AG04449 (cell line): ENCODE results near the gene P2RX4.

Source experiments
- CTCF ChIA-PET: fragments of 350-600 bp; formaldehyde crosslinking; extraction: SDS; loops from one replicate; lab custom pipeline; 2021; ENCODE audit warnings: antibody characterized with exemption; lab: Yijun Ruan, JAX
- POLR2A ChIA-PET: fragments of 400-600, 350-600 bp; formaldehyde crosslinking; extraction: SDS; loops from one replicate; lab custom pipeline; 2020; ENCODE audit warnings: antibody characterized with exemption, inconsistent platforms; lab: Yijun Ruan, JAX
- DNase-seq: peaks from one replicate; pipeline ENCODE4 v3.0.0-alpha.2; 2010; ENCODE audit warnings: low read depth, low spot score
- H3K4me3 ChIP-seq: 2 replicates; pipeline ENCODE4 v1.5.1; 2011; ENCODE audit warnings: low read depth, mild to moderate bottlenecking, control low read depth, low read length
- TF ChIP-seq, protein P1 (sequence below): IDR thresholded peaks from one replicate; pipeline ENCODE4 v1.5.1; 2011; ENCODE audit warnings: mild to moderate bottlenecking, moderate library complexity, low read length, control low read depth, inconsistent platforms; ENCODE audit not compliant: insufficient read depth; ENCODE audit errors: missing control alignments

The P2RX4 gene

DNA sequence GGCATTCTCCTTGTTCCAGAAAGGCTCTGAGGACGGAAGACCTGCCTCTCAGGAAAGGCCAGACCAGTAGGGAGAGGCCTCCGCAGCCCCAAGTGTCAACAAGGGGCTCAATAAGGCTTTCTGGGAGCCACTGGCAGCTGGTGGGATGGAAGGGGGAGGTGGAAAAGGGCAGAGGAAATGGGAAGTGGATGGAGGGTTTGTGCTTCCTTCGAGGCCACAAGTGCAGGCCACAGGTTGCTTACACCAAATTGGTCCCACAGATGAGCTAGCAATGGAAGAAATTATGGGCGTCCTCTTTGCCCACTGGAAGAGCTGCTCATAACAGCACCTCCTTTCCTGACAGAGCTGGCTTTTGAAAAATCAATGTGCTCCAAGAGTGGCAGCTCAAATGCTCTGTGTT is 28.2 kb downstream of the P2RX4 start:
- DNase-seq: no peak
- H3K4me3 ChIP-seq: no peak overlapping the region
- CTCF ChIA-PET: interaction anchor here (1.5 to 6.1 kb wide), 2 partner anchors 8 to 10 kb away, joined by 3 to 60 read pairs; no protein-coding TSS in a partner anchor
- POLR2A ChIA-PET: no interaction called here
- TF ChIP-seq, protein P1, sequence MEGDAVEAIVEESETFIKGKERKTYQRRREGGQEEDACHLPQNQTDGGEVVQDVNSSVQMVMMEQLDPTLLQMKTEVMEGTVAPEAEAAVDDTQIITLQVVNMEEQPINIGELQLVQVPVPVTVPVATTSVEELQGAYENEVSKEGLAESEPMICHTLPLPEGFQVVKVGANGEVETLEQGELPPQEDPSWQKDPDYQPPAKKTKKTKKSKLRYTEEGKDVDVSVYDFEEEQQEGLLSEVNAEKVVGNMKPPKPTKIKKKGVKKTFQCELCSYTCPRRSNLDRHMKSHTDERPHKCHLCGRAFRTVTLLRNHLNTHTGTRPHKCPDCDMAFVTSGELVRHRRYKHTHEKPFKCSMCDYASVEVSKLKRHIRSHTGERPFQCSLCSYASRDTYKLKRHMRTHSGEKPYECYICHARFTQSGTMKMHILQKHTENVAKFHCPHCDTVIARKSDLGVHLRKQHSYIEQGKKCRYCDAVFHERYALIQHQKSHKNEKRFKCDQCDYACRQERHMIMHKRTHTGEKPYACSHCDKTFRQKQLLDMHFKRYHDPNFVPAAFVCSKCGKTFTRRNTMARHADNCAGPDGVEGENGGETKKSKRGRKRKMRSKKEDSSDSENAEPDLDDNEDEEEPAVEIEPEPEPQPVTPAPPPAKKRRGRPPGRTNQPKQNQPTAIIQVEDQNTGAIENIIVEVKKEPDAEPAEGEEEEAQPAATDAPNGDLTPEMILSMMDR: no peak

DNA sequence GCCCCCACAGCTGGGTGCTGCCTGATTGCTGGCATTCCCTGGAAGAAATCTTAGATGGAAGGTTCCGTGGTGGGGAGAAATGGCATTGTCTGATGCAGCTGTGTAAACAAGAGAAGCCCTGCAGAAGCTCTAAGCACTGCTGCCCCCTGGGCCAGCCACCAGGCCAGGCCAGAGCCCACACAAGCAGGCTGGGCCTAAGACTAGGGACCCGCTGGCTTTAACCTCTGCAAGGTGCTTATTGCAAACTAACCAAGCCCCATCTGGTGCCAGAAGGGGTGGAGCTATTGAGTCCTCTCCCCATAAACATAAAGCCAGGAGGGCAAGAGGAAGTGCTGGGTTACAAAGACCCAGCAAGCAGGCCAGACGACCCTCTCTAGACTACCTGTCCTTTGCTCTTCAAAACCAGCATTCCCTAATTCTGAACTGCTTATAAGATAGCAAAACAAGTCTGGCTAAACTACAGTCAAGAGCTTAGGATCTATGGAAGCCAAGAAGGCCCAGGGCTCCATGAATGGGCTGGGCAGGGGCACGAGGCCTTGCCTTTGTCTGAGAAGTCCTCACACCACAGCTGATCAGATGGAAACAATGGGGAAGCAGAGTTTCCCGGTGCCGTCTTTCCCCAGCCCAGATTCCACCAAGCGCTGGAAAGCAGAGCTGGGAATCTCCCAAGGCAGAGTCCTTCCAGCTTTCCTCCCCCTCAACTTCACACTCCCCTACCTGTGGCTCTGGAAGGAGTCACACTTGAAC is 28.8 kb downstream of the P2RX4 start:
- H3K4me3 ChIP-seq: no peak overlapping the region
- POLR2A ChIA-PET: no interaction called here
- CTCF ChIA-PET: interaction anchor here (1.1 to 6.1 kb wide), 6 partner anchors 8 to 179 kb away, joined by 3 to 60 read pairs (median 4); no protein-coding TSS in a partner anchor
- TF ChIP-seq, protein P1: no peak
- DNase-seq: no peak

DNA sequence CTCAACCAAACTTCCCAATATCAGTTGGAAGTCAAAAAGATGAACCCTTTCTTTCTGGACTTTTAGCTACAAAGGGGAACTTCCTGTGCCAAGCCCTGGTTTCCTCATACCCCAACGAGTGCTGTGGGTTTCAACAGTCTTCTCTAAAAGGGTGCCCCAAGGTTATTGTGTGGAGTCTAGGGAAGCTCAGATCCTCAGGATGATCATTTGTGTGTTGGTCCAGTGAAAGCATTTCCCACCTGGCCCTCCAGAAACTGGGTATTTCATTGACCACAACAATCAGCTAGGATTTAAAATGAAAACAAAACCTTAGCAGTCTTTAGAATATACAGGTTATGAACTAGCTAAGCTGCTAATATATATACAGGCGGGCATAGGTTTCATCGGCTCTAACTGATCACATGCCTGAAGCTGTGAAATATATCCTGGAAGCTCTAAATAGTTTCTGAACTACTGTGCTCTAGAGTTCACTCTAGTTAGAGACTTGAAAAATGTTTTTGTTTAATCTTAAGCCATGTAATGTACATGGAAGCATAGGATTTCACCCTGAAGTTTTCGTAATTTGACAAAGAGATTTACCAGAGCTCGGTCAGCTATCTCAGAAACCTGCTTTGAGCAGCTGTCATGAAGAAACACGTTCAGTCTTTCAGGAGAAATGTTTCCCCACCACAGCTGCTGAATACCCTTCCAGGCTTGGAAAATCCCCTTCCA is 29.6 kb downstream of the P2RX4 start:
- DNase-seq: no peak
- POLR2A ChIA-PET: no interaction called here
- CTCF ChIA-PET: interaction anchor here (1.1 to 6.1 kb wide), 6 partner anchors 8 to 180 kb away, joined by 3 to 60 read pairs (median 4); no protein-coding TSS in a partner anchor

DNA sequence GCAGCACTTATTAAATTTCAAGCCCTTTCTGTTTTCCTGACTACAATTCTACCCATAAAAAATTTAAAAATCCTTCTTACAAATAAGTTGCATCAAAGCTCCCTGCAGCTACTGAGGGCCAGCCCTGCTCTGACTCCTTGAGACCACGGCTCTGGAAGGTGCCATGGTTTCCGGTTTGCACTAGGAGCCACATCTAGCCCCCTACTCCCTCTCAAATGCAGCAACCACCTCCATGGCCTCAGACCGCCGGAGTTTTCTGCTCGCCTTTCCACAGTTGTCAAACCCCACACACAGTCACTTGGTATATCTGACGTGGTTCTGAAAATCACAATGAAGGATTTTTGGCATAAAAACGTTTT is 30.1 kb downstream of the P2RX4 start:
- ChIA-PET POLR2A (no interaction called here), CTCF (interaction anchor here (1.4 to 6.1 kb wide), 3 partner anchors 10 to 180 kb away, joined by 4 to 60 read pairs (median 5); no protein-coding TSS in a partner anchor)
- TF ChIP-seq, protein P1: no peak
- H3K4me3 ChIP-seq: no peak overlapping the region
- no peak for DNase-seq

More for the DNA sequence above, 29.6 kb downstream of the P2RX4 start:
- no peak overlapping the region for H3K4me3 ChIP-seq
- TF ChIP-seq, protein P1: no peak

DNA sequence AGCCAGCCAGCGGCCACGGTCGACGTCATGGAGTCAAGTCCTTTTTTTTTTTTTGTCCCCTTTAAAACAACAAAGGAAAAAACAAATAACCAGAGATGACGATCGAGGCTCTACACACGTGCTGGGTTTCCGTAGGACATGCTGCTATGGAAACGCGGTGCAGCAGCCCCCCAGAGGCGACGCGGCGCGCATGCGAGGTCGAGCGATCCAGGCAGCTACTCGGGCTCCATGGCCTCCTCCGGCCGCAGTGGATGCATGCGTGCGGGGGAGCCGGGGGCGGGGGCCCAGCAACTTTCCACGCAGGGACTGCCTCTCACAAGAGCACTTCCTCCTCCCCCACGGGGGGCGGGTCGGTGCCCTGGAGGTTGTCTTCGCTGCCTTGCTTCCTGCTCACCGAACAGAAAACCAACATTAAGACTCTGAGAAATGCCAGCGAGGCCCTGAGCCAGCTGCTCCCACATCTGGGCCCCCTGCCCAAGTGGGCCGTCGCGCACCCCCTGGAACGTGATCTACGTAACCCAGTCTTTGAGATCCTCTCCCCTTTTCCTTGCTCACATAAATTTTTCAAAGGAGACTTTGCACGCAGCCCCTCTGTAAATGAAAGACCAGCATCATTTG is 30.7 kb downstream of the P2RX4 start:
- TF ChIP-seq, protein P1: no peak
- CTCF ChIA-PET: interaction anchor here (6.1 kb wide), 1 partner anchor 10 kb away, joined by 60 read pairs; no protein-coding TSS in a partner anchor
- no peak for DNase-seq
- H3K4me3 ChIP-seq: no peak overlapping the region
- POLR2A ChIA-PET: no interaction called here
